ENCODE data around the gene HGS.

Gene HGS

GRCh38 chr17:81683208-81683583 is 615 bp upstream of the HGS start:
- in situ Hi-C loops (cut with MboI; ENCODE audit: low sequenced_read_pairs, unreplicated experiment), result no loop called here
- no peak for TF ChIP-seq CTCF (IDR thresholded peaks at IDR 0.05; ENCODE audit: borderline replicate concordance, control extremely low read depth, extremely low read depth, insufficient read depth, missing control alignments)
- DNase-seq (ENCODE audit: low spot score), result no peak

- no peak for TF ChIP-seq CTCF (IDR thresholded peaks at IDR 0.05; ENCODE audit: borderline replicate concordance, control extremely low read depth, extremely low read depth, insufficient read depth, missing control alignments)
- no peak for DNase-seq (ENCODE audit: low spot score)
- in situ Hi-C loops (cut with MboI; ENCODE audit: low sequenced_read_pairs, unreplicated experiment), result no loop called here
Measured at GRCh38 chr17:81684442-81684911, 666 bp downstream of the HGS start.

GRCh38 chr17:81685108-81685507 is 1.3 kb downstream of the HGS start:
- DNase-seq (ENCODE audit: low spot score), result no peak
- in situ Hi-C loops (cut with MboI; ENCODE audit: low sequenced_read_pairs, unreplicated experiment), result no loop called here
- no peak for TF ChIP-seq CTCF (IDR thresholded peaks at IDR 0.05; ENCODE audit: borderline replicate concordance, control extremely low read depth, extremely low read depth, insufficient read depth, missing control alignments)

GRCh38 chr17:81686614-81687013 is 2.8 kb downstream of the HGS start:
- DNase-seq (ENCODE audit: low spot score), result no peak
- no peak for TF ChIP-seq CTCF (IDR thresholded peaks at IDR 0.05; ENCODE audit: borderline replicate concordance, control extremely low read depth, extremely low read depth, insufficient read depth, missing control alignments)

GRCh38 chr17:81687770-81688541 is 4.1 kb downstream of the HGS start:
- in situ Hi-C loops (cut with MboI; ENCODE audit: low sequenced_read_pairs, unreplicated experiment), result no loop called here
- no peak for TF ChIP-seq CTCF (IDR thresholded peaks at IDR 0.05; ENCODE audit: borderline replicate concordance, control extremely low read depth, extremely low read depth, insufficient read depth, missing control alignments)
- no peak for DNase-seq (ENCODE audit: low spot score)

More at GRCh38 chr17:81686614-81687013, 2.8 kb downstream of the HGS start:
- in situ Hi-C loops (cut with MboI; ENCODE audit: low sequenced_read_pairs, unreplicated experiment), result no loop called here

- in situ Hi-C loops (cut with MboI; ENCODE audit: low sequenced_read_pairs, unreplicated experiment), result no loop called here
- DNase-seq (ENCODE audit: low spot score), result no peak
- no peak for TF ChIP-seq CTCF (IDR thresholded peaks at IDR 0.05; ENCODE audit: borderline replicate concordance, control extremely low read depth, extremely low read depth, insufficient read depth, missing control alignments)
Measured at GRCh38 chr17:81688616-81689015, 4.8 kb downstream of the HGS start.

Data from GM13976 (cell line).